Left lung (tissue), 10 donors: Measurements from ENCODE around the gene ZNF865. TPM values are rescaled to one million over a fixed set of nuclear protein-coding genes. Genes with fewer than 3 reads are reported as not detected.
A peak's percentile ranks its signal among the peaks of the same experiment; 100 is the strongest.

Experiments used
- ATAC-seq: fragments of 200-7000 bp; cut with Tn5 transposase; one replicate; pipeline ENCODE4 v1.9.1; 2020; ENCODE audit warnings: moderate library complexity
- DNase-seq, 4 donors: peaks; one replicate each; pipeline ENCODE4 v3.0.0-alpha.2; 2013 to 2020
- H3K27ac ChIP-seq, 2 donors: fragments of 200-600 bp; sonication (generic) in 1 of 2; one replicate each; pipeline versions ENCODE4 v1.5.0 to v1.8.0; 2020 to 2021
- H3K27me3 ChIP-seq, 2 donors: fragments of 200-600 bp; sonication (generic) in 1 of 2; one replicate each; pipeline versions ENCODE4 v1.5.0 to v1.8.0; 2020 to 2021
- H3K36me3 ChIP-seq, 2 donors: fragments of 200-600 bp; sonication (generic) in 1 of 2; one replicate each; pipeline versions ENCODE4 v1.5.0 to v1.8.0; 2020 to 2021
- H3K4me1 ChIP-seq, 2 donors: fragments of 200-600 bp; one replicate each; pipeline ENCODE4 v1.8.0; 2021
- H3K4me3 ChIP-seq, 2 donors: fragments of 200-600 bp; sonication (generic) in 1 of 2; one replicate each; pipeline versions ENCODE4 v1.5.0 to v1.8.0; 2020 to 2021; ENCODE audit warnings: mild to moderate bottlenecking in 1 of 2
- H3K9me3 ChIP-seq, 2 donors: fragments of 200-600 bp; sonication (generic) in 1 of 2; one replicate each; pipeline versions ENCODE4 v1.5.0 to v1.8.0; 2020 to 2021
- CTCF ChIP-seq, 2 donors: fragments of 200-600 bp; sonication (generic) in 1 of 2; IDR thresholded peaks; one replicate each; pipeline versions ENCODE4 v1.5.0 to v1.8.0; 2021; ENCODE audit warnings: antibody characterized with exemption in 2 of 2
- intact Hi-C, 2 donors: fragments of 100-400 bp; cut with DNase I; formaldehyde crosslinking; loops; one replicate each; pipeline versions ENCODE4 v1.11.2 to v1.14.2; 2022
- polyA plus RNA-seq, 6 donors: library from polyadenylated mRNA; unstranded; fragments of 120-200 nt; gene quantifications; one replicate each; pipeline ENCODE4 v1.2.1, GENCODE V29; 2013; ENCODE audit not compliant: insufficient read length in 6 of 6
- total RNA-seq, 2 donors: library from RNA; stranded (reverse); fragmentation: NEBNext Ultra II Directional; extraction: Animal tissue kit (Norgen Biotek cat#: 25700); gene quantifications; one replicate each; pipeline ENCODE4 v1.2.1, GENCODE V29; 2021
- donor health status: DM: no; HTN: yes; CAD: no.
- donor health status: DM: no; HTN: no; CAD: no.

ZNF865 gene
- total and polyA plus RNA-seq, 8 donors, result 5.9 to 16.1 (median 10.0) TPM

DNA sequence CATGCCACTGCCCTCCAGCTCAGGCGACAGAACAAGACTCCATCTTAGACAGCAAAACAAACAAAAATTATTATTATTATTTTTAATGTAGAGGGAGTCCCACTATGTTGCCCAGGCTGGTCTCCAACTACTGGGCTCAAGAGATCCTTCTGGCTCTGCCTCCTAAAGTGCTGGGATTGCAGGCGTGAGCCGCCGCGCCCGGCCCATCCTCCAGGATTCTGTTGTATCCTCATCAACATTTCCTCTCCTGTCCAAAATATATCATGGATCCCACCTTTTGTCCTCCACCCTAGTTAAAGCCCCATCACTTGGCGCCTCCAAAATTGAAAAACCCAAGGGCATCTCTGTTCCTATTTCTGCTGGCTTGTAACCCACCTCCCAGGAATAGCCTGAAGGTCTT, 17.7 kb downstream of the ZNF865 start:
- H3K4me3 ChIP-seq, result no peak overlapping the region
- peaks cover 0 to 9% of the 10 kb centered on the region in 2 donors for H3K36me3 ChIP-seq
- H3K4me1 ChIP-seq, result peaks cover 11 to 57% of the 10 kb centered on the region in 2 donors
- H3K27ac ChIP-seq, result no peak overlapping the region
- no peaks in the 10 kb centered on the region for H3K27me3 ChIP-seq
- no peak for ATAC-seq
- no peak for TF ChIP-seq CTCF (IDR thresholded peaks at IDR 0.05)
- intact Hi-C loops, result no loop called here
- DNase-seq, result peak in 1 of 4 donors; percentile 63
- H3K9me3 ChIP-seq, result no peaks in the 10 kb centered on the region

DNA sequence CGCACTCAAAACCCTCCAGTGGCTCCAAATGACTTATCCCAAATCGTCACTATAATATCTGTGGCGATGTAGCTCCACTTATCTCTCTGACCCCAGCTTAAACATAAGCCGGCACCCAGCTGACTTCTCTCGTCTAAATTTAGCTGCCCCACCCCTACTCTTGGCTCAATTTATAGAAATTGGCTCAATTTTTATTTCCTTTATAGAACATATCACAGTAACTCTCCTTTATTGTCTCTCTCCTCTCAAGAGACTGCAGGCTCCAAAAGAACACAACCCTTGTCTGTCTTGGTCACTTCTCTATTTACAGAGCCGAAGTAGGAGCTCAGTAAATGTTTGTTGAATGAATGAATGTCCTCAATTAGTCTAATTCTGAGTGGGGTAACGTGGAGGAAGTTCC, 18.1 kb downstream of the ZNF865 start:
- Histone ChIP-seq H3K27ac (peak overlapping the region in 1 of 2 donors; percentile 88), H3K9me3 (no peaks in the 10 kb centered on the region), H3K36me3 (peaks cover 0 to 9% of the 10 kb centered on the region in 2 donors), H3K4me3 (peak overlapping the region in 1 of 2 donors; percentile 45), H3K4me1 (peaks cover 11 to 53% of the 10 kb centered on the region in 2 donors), H3K27me3 (no peaks in the 10 kb centered on the region)
- DNase-seq (no peak), ATAC-seq (no peak)
- TF ChIP-seq CTCF (IDR thresholded peaks at IDR 0.05), result no peak
- intact Hi-C loops, result no loop called here

DNA sequence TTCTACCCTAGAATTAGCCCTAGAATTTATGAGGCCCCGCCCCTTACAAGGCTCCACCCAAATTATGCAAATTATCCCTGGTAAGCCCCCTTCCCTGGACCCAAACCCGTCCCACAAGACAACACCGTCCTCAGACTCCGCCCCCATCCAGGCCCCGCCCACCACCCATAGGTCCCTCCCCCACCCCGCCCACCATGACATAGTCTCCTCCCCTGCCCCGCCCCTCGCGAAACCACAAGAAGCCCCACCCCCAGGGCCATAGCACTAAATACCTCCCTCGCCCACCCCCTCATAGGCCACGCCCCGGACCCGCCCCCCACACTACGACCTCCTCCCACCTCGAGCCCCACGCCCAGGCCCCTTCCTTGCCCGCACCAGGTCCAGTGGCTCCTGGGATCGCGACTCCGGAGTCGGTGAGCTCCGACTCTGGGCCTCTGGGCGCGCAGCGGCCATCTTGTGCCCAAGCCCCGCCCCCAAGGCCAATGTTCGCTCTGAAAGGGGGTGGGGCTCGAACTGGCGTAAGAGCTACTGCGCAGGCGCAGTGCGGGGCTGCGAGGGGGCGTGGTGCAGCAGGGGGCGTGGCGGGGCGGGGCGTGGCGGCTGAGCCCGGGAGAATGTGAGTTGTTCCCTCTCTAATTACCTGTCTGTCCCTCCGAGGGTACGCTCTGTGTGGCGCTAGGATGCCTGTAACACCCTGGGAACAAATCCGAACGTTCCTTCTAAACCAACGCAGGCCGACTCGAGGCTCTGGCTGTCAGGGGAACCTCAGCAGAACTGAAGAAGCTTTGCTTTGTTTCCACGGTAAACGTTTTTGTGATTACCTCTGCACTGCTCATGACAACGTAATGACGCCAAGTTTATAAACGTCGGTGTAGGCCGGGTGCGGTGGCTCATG, 18.9 kb downstream of the ZNF865 start, which contains the start of gene ZNF784:
TSS of gene ZNF784 (minus strand) at position 458 of the 895 bp plus-strand sequence. CDS start at position 453, 5 bp downstream.
- Histone ChIP-seq H3K36me3 (peaks cover 0 to 9% of the 10 kb centered on the region in 2 donors), H3K4me1 (peaks cover 8 to 45% of the 10 kb centered on the region in 2 donors), H3K27me3 (no peaks in the 10 kb centered on the region), H3K9me3 (no peaks in the 10 kb centered on the region), H3K4me3 (peak within 1 kb of the TSS; percentile 30 to 45), H3K27ac (peak within 1 kb of the TSS; percentile 88 to 91)
- intact Hi-C loops, result no loop called here
- peak; percentile 92 to 97 (median 94) for DNase-seq
- TF ChIP-seq CTCF (IDR thresholded peaks at IDR 0.05), result no peak
- peak; percentile 96 for ATAC-seq

DNA sequence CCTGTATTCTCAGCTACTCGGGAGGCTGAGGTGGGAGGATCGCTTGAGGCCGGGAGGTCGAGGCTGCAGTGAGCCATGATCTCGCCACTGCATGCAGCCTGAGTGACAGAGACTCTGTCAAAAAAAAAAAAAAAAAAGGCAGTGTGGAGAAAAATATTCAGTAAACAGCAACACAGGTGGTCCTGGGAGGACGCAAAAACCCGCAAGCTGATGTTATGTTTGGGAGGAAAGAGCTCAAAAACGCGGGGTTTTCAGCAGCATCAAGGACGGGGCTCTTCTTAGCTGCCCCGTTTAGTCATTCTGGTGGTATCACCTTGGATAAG, 19.5 kb downstream of the ZNF865 start:
- H3K4me3 ChIP-seq, result peak overlapping the region; percentile 30 to 45
- DNase-seq (peak in 1 of 4 donors; percentile 67), ATAC-seq (no peak)
- no peaks in the 10 kb centered on the region for H3K27me3 ChIP-seq
- peaks cover 0 to 9% of the 10 kb centered on the region in 2 donors for H3K36me3 ChIP-seq
- H3K27ac ChIP-seq, result peak overlapping the region in 1 of 2 donors; percentile 88
- peaks cover 3 to 38% of the 10 kb centered on the region in 2 donors for H3K4me1 ChIP-seq
- H3K9me3 ChIP-seq, result no peaks in the 10 kb centered on the region
- intact Hi-C loops, result no loop called here
- no peak for TF ChIP-seq CTCF (IDR thresholded peaks at IDR 0.05)

DNA sequence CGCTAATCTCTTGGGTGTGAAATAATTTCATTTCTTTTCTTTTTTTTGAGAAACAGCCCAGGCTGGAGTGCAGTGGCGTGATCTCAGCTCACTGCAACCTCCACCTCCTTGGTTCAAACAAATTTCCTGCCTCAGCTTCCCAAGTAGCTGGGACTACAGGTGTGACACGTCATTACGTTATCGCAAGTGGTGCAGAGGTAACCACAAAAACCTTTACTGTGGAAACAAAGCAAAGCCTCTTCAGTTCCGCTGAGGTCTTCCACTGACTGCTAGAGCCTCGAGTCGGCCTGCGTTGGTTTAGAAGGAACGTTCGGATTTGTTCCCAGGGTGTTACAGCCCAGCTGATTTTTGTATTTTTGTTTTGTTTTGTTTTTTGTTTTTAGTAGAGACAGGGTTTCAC, 20.9 kb downstream of the ZNF865 start:
- ATAC-seq (no peak), DNase-seq (no peak)
- no peak for TF ChIP-seq CTCF (IDR thresholded peaks at IDR 0.05)
- no peaks in the 10 kb centered on the region for H3K9me3 ChIP-seq
- H3K4me1 ChIP-seq, result peaks cover 3 to 25% of the 10 kb centered on the region in 2 donors
- peaks cover 0 to 9% of the 10 kb centered on the region in 2 donors for H3K36me3 ChIP-seq
- H3K27ac ChIP-seq, result no peak overlapping the region
- no peak overlapping the region for H3K4me3 ChIP-seq
- intact Hi-C loops, result no loop called here
- H3K27me3 ChIP-seq, result no peaks in the 10 kb centered on the region
